GM18868 (cell line): ENCODE results near the gene CD6.
"Not testable (repeated sequence)": the region's sequence is repeated elsewhere in the genome, so short reads cannot be mapped to it uniquely, and the experiment has no call there.

Source experiments
- ATAC-seq: cut with Tn5 transposase; IDR thresholded peaks from one replicate; pipeline ENCODE4 v1.9.1; 2021; ENCODE audit warnings: mild to moderate bottlenecking, moderate library complexity; ENCODE audit not compliant: unreplicated experiment

Gene CD6

DNA sequence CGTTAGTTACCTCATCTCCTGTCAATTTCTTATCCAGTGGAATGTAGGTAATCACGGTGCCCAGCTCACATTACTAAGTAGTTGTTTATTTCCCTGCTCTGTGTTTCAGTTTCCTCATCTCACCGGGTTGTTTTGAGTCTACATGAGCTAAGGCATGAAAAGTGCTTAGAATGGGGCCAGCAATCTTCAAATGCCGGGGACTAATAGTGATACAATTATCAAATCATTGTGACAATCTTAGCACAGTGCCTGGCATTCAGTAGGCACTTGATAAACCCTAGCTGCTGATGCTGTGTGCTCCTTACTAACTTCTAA, 77.5 kb downstream of the CD6 start:
- ATAC-seq = no peak

DNA sequence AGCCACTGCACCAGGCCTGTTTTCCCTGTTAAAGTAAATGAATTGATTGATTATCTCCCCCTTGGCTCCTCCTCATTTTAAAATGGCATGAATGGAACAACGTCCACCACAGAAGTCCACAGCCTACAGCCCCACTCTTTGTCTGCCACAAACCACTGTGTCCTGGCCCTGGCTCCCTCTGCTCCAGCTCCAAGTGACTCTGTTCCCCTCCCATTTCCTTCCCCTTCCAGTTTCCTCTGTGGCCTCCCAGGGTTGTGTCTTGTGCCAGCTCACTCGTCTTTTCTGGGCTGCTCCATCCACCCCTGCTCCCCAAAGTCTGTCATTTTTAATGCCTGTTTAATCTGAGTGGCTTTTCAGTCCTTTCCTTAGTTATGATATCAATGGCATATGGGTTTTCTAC, 78.4 kb downstream of the CD6 start:
- ATAC-seq = no peak

DNA sequence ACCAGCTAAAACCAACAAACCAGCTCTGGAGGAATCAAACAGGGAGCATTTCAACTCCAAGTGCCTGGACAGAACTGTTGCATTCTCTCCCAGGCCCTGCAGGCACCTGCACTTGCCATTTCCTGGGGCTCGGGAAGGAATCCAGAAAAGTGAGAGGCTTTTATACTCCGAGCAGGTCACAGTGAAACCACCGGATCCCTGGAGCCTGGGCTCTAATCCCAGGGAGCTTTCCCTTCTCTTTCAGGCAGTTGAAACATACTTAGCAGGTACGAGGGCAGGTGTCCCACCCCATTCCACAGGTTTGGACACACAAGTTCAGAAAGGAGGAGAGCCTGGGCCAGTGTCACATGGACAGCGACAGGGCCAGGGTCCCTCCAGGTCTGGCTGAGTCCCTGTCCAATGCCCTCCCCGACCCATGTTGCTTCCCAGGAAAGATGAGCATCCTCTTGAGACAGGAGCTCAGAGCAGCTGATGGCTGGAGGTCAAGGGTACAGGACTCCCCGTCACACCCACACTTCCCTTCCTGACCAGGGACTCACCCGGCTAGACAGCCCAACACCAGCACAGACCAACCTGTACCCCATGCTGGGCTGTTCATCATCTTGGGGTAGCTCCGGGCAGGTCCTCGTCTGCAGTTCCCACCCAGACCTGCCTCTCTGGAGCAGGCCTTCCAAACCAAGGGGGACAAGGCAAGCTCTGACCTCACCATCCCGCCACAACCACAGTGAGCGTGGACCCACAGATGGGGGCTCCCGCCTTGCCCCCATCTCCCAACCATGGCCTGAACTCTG, 80.9 kb downstream of the CD6 start:
- no peak for ATAC-seq

DNA sequence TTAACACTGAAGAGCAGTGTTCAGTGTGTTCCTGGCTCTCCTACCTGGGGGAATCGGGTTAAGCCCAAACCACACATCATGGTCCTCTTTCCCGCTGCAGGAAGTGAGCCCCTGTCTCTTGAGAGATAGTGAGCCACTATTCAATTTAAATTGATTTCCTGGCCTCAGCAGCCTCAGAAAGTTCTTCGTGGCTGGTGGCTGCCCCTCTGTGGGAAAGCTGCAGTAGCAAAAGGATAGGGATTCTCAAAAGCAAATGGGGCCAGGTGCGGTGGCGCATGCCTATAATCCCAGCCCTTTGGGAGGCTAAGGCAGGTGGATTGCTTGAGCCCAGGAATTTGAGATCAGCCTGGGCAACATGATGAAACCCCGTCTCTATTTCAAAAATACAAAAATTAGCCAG, 81.7 kb downstream of the CD6 start:
- no peak for ATAC-seq

DNA sequence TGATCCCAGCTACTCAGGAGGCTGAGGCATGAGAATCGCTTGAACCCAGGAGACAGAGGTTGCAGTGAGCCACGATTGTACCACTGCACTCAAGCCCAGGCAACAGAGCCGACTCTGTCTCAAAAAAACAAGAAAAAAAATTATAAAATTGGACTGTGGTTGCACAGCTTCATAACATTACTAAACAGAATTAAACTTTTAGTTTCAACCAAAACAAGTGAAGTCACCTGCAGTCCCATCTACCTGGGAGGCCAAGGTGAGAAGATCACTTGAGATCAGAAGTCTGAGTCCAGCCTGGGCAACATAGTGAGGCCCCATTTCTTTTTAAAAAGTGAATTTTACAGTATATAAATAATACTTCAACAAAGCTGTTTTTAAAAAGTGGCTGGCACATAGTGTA, 83.0 kb downstream of the CD6 start:
- ATAC-seq = no peak

DNA sequence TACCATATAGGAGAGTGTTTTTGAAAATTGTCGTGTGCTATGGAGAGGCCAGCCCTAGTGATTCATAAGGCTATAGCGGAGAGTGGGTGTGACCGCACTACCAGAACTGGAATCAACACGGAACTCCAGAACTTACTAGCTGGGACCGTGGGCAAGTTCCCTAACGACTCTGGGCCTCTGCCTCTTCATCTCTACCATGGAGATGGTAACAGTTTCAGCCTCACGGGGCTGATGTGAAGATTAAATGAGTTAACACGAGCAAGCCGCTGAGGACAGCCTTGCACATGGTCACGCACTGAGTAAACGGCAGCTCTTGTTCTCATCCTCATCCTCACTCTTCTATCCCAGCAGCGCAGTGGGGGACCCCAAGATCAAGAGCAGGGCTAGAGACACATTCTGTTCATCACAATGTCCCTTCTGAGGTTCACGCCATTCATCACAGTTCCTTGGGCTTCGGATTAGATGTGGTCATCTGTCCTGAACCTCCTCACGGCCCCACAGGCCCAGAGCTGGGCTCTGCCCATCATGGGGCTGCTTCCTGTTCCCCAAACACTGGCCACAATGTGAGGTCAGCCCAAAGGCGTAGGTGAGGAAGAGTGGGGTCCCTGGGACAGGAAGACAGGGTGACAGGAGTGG, 83.6 kb downstream of the CD6 start:
- no peak for ATAC-seq

DNA sequence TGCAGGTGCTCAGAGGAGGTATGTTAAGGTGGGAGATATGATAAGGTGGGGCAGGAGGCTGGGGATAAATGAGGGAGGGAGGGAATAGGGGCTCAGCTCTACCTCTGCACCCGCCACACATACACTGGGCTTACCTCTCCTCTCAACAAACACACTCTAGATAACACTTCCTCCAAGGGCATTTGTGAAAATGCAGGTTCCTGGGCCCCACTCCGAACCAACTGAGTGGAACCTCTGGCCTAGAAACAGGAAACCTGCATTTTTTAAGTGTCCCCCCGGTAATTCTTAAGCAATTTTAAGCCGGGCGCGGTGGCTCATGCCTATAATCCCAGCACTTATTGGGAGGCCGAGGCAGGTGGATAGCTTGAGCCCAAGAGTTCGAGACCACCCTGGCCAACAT, 84.3 kb downstream of the CD6 start:
- ATAC-seq = no peak

DNA sequence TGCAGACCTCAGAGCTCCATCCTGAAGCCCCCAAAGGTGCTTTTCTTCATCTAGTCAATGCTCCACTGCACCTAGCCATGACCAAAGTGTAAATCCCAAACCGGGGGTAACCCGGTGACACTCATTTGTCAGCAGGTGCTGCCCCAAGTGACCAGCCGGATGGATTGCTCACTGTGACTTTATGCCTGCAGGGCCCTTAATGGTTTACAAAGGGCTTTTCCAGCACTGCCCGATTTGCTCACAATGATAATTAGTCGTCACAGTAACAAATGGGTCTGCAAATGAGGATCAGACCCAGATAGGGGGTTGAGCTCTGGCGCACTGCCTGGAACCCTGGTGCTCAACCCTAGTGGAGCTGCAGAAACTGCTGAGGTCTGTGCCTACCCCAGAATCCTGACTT, 85.1 kb downstream of the CD6 start:
- no peak for ATAC-seq

DNA sequence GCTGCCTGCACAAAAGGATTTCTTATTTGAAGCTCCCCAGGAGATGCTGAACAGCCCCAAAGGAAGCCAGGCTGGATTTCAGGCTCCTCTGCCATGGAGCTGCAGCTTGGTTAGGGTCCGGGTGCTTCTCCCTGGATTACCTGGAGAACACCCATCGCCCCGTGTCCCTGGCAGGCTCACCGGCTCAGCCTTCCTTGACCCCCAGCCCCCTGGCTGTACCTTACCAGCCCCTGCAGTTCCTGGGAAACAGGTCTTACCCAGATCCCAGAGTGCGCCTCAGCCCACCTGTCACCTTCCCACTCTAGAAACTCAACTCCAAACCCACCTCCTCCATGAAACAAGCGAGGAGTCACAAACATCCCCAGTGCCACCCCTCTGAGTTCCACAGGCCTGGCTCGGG, 85.5 kb downstream of the CD6 start:
- no peak for ATAC-seq

DNA sequence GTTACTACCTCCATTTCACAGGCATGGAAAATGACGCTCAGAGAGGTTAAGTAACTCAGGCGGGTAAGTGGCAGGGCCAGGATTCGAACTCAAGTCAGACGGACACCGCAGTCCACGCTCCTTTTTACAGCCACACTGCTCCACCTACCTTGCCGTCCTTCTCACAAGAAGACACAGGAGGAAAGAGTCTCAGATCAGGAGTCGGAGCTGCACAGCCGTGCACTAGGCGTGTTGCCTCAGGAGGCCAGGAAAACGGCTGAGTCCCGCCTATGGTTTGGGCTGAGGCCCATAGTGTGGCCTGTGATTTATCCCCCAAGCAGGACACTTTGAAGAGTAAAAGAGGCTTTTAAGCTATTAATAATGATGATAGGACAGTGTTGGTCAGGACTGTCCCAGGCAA, 86.1 kb downstream of the CD6 start:
- no peak for ATAC-seq

DNA sequence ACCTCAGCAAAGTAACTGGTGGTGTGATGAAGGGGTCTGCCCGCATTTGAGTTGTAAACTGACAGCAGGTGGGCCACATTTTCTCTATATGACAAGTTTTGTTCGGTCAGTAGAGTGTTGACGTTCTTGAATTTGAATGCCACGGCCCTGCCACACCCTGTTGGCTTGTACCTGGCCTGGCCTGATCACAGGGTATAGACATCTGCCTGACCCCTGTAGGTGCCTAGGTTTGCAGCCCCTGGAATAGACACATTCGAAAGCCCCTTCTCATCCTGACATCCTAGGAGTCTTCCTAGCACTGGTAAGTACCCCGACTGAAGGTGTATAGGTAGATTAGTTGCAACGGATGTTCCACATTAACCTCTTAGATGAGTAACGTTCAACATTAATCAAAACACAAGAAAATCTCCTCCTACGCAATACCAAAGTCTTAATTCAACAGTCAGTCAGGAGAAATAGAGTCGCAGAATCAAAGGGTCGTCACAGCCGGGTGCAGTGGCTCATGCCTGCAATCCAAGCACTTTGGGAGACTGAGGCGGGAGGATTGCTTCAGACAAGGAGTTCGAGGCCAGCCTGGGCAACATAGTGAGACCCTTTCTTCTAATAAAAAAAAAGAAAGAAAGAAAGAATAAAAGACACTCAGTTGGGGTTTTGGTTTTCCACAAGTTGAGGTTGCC, 87.2 kb downstream of the CD6 start:
- ATAC-seq = no peak

DNA sequence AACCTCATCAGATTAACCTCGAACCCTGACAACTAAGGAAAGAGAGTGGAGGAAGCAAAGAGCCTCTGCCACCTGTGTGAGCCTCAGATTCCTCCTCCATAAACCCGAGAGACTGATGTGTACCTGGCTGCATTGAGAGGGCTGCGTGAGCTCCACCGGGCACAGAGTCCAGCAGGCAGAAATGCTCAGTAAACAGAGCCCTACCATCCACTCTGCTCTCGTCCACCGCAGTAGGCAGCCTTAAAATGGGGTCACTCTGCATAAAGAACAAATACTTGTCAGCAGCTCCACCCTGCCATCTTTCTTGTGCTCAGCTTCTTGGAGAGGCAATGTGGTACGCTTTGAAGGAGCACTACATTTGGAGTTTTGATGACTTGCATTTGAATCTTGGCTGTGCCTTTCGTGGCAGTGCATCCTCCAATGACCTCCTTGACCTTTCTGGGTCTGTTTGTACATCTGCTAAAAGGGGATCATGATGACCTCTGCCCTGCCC, 87.8 kb downstream of the CD6 start:
- ATAC-seq = no peak

DNA sequence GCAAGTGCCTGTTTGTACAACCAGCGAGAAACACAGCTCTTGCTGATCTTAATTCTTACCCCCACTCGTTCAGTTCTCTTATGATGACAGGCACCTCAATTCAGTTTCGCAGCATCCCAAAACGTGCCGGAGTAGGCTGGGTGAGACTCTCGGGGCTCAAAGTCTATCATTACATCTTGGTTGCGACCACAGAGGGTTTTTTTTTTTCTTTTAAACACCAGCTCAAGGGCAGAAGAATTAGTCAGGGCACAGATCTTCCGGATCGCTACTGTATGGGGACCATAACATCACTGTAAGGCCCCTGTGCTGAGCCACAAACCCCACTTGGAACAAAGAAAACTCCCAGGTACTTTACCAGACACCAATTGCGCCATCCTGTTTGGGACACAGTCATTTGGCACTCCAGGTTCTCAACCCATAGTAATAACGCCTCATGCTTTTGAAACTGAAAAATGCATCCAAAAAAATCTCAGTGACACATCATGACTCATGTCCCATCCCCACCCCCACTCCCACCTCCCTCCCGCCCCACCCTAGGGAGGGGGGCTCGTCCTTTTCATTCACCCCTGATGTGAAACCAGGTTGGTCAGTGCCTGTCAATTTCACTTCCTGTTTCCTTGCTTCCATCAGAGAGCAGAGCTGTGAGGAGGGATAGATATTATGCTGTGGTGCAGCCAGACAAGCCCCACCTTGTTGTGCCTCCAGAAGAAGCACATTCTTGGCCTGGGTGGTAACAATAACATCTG, 89.8 kb downstream of the CD6 start:
- peak; percentile 88 for ATAC-seq

DNA sequence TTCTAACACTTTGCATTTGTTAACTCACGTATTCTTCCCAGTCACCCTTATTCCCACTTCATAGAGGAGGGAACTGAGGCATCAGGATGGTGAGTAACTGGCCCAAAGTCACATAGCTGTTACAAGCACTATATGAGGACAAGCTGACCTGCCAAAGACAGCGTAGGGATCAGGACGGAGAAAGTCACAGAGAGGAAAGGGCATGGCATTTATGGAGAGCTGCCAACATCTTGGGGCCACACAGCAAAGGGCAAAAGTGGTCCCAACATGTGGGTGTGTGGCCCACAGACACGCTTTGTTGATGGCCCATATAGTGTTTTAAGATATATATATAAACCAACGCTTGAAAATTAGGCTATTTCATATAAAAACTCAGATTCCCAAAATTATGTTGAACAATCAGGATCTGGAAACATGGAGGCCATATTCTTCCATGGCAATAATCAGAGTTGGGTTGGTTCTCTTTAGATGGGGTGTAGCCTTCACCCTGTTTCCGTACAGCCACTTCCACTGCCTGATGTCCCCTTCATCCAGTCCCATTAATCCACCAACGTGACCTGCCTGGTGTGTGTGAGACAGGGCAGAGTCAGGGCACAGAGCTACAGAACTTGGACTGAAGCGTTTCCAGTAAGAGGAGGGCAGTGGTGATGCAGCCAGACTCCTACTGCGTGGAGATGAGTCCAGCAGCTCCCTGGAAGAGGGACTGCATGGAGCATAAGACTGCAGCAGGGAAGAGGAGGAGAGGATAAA, 90.9 kb downstream of the CD6 start:
- ATAC-seq = no peak

DNA sequence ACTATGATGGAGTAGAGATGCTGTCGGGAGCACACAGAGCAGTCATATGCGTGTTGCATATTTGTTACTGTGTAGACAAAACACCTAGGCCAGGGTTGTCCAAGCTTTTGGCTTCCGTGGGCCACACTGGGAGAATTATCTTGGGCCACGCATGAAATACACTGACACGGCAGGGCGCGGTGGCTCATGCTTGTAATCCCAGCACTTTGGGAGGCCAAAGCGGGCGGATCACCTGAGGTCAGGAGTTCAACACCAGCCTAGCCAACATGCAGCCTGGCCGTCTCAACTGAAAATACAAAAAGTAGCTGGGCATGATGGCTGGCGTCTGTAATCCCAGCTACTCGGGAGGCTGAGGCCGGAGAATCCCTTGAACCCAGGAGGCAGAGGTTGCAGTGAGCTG, 93.8 kb downstream of the CD6 start:
- not testable (repeated sequence) for ATAC-seq

DNA sequence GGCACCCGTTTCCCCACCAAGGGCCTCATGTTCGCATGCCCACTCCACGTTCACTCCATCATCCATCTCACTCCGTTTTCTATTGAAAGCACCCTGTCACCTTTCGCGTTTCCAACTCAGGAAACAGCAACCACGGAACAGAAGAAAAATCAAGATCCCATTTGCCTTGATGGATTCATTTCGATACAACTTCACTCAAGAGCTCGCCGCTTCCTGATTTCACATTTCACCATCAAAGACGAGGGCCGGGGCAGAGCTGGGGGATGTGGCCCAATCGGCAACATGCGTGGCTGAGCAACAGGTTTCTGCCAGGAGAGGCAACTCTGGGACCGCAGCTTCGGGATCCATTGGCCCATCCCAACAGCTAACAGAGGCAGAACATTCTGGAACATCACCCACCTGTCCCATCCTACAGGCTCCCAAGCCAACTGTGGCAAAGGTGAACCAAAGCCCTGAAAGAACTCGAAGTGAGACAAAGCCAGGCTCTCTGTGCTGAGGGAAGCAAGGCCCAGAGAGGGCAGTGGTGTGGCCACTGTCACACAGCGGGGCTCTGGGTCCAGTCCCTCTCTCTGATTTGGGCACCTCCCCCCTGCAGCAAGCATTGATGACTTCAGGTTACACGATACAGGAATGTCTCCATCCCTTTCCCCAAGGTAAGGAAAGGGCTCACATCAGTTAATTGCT, 94.6 kb downstream of the CD6 start:
- ATAC-seq = no peak

DNA sequence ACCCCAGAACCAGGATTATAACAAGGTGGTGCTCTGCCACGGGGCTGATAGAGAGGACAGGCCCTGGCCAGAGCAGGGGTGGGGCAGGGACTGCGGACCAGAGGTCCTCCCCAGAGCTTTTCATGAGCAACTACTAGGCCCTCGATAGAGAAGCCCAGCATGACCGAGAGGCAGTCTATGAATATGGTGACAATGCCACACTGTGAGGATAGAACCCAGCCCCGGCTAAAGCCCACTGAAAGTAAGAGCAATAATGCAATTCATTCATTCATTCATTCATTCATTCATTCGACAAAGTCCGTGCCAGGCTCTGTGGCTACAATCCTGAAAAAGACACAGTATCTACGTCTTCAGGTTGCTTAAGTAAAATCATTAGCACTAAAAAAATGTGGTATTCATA, 95.2 kb downstream of the CD6 start:
- no peak for ATAC-seq

DNA sequence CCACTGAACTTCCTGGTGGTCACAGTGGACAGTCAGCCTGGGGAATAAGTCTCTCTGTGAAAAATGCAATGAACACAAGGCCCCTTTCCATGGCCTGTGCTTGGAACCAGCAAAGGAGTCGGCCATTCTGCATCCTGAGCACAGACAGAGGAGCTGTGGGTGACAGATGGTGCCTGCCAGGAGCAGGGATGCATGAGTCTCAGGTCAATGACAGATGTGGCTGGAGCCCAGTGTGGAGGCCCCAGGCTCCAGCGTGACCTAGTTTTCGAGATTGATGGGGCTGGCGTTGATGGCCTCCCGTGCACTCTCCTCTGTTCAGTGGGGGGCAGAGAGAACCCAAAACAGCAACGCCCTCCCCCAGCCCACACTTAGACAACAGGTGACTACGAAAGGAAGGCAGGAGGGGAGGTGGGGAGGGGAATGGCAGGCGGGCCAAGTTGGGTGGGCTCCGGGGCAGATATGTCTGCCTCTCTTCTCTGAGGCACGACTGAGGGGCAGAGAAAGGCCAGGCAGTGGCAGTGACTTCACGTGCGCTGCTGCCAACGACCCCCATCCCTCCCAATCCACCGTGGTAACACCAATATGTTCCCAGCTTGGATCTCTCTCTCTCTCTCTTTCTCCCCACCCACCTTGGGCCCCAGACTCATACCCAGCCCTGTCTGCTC, 96.4 kb downstream of the CD6 start:
- no peak for ATAC-seq

DNA sequence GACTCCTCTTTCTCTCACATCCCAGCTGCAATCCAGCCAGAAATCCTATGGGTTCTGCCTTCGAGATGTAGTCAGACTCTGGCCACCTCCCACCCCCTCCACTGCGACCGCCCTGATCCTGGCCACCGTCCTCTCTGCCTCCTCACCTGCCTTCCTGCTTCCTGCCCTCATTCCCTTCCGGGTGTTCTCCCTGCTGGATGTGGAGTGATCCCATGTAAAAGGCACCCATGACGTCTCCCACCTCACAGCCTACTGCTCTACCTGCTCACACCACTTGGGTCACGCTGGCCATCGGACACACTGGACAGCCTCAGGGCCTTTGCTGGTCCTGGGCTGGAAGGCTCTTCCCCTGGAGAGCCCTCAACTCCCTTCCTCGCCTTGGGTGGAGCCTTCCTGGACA, 97.1 kb downstream of the CD6 start:
- no peak for ATAC-seq

DNA sequence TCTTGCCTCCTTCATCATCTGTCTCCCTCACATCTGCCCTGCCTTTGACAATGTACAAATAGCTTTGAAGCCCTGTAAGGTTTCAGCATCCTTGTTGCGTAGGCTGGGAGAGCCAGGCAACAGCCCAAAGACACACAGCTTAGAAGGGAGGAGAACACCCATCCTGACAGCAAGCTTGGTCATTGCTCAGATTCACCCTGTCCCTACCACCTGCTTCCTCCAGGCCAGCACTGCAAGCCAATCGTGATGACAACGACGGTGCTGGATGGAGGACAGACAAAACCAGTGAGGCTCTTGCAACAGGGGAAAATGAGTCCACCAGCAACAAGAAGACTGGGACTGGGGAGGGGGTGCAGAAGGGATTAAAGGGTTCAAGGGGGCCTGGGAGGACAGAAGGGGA, 97.9 kb downstream of the CD6 start:
- ATAC-seq = no peak
